Dendritic cell treated with granulocyte-macrophage colony-stimulating factor and Interleukin-4, amounts not matched to agents 40 ng/mL and 50 ng/mL, for 4 days (primary cell): ENCODE results near the gene TRMU.

Experiments used
- H3K27ac Mint-ChIP-seq: one replicate; pipeline ENCODE4 v1.8.0; 2022; ENCODE audit warnings: mild to moderate bottlenecking, mixed read lengths
- H3K27me3 Mint-ChIP-seq: one replicate; pipeline ENCODE4 v1.8.0; 2022; ENCODE audit warnings: mild to moderate bottlenecking, mixed read lengths
- H3K36me3 Mint-ChIP-seq: one replicate; pipeline ENCODE4 v1.8.0; 2022; ENCODE audit warnings: low read depth, mixed read lengths
- H3K4me1 Mint-ChIP-seq: one replicate; pipeline ENCODE4 v1.8.0; 2022; ENCODE audit warnings: low read depth, mixed read lengths
- H3K4me3 Mint-ChIP-seq: one replicate; pipeline ENCODE4 v1.8.0; 2022; ENCODE audit warnings: mild to moderate bottlenecking, moderate library complexity, mixed read lengths
- H3K9me3 Mint-ChIP-seq: one replicate; pipeline ENCODE4 v1.8.0; 2022; ENCODE audit warnings: mixed read lengths
- intact Hi-C: fragments of 100-400 bp; cut with micrococcal nuclease; formaldehyde crosslinking; loops from one replicate; pipeline ENCODE4 v1.15.0; 2022

Gene TRMU

GRCh38 chr22:46352691-46353386, 17.3 kb downstream of the TRMU start:
- Mint-ChIP-seq H3K4me1 (no peaks in the 10 kb centered on the region), H3K27me3 (no peaks in the 10 kb centered on the region), H3K4me3 (no peak overlapping the region), H3K36me3 (peaks cover 100% of the 10 kb centered on the region), H3K27ac (no peak overlapping the region), H3K9me3 (no peaks in the 10 kb centered on the region)
- intact Hi-C loops: no loop called here

GRCh38 chr22:46353483-46354105, 18.1 kb downstream of the TRMU start:
- Mint-ChIP-seq H3K27me3 (no peaks in the 10 kb centered on the region), H3K4me1 (no peaks in the 10 kb centered on the region), H3K4me3 (no peak overlapping the region), H3K36me3 (peaks cover 100% of the 10 kb centered on the region), H3K9me3 (no peaks in the 10 kb centered on the region), H3K27ac (no peak overlapping the region)
- intact Hi-C loops: no loop called here

- H3K4me1 Mint-ChIP-seq: no peaks in the 10 kb centered on the region
- no peak overlapping the region for H3K27ac Mint-ChIP-seq
- intact Hi-C loops: no loop called here
- no peak overlapping the region for H3K4me3 Mint-ChIP-seq
- peaks cover 100% of the 10 kb centered on the region for H3K36me3 Mint-ChIP-seq
- H3K9me3 Mint-ChIP-seq: no peaks in the 10 kb centered on the region
- no peaks in the 10 kb centered on the region for H3K27me3 Mint-ChIP-seq
Measured at GRCh38 chr22:46354176-46354992, 18.9 kb downstream of the TRMU start.

GRCh38 chr22:46354993-46355305, 19.4 kb downstream of the TRMU start:
- Mint-ChIP-seq H3K27ac (no peak overlapping the region), H3K4me3 (no peak overlapping the region), H3K27me3 (no peaks in the 10 kb centered on the region), H3K36me3 (peaks cover 94% of the 10 kb centered on the region), H3K4me1 (no peaks in the 10 kb centered on the region), H3K9me3 (no peaks in the 10 kb centered on the region)
- intact Hi-C loops: no loop called here

- H3K27me3 Mint-ChIP-seq: no peaks in the 10 kb centered on the region
- H3K27ac Mint-ChIP-seq: no peak overlapping the region
- peaks cover 89% of the 10 kb centered on the region for H3K36me3 Mint-ChIP-seq
- H3K4me3 Mint-ChIP-seq: no peak overlapping the region
- intact Hi-C loops: no loop called here
- H3K4me1 Mint-ChIP-seq: no peaks in the 10 kb centered on the region
- H3K9me3 Mint-ChIP-seq: no peaks in the 10 kb centered on the region
Measured at GRCh38 chr22:46355369-46355995, 20.0 kb downstream of the TRMU start.

GRCh38 chr22:46355996-46356471, 20.5 kb downstream of the TRMU start:
- H3K27ac Mint-ChIP-seq: no peak overlapping the region
- H3K9me3 Mint-ChIP-seq: no peaks in the 10 kb centered on the region
- H3K4me1 Mint-ChIP-seq: no peaks in the 10 kb centered on the region
- H3K27me3 Mint-ChIP-seq: no peaks in the 10 kb centered on the region
- intact Hi-C loops: no loop called here
- H3K36me3 Mint-ChIP-seq: peaks cover 83% of the 10 kb centered on the region
- no peak overlapping the region for H3K4me3 Mint-ChIP-seq

GRCh38 chr22:46356496-46357480, 21.3 kb downstream of the TRMU start:
- H3K9me3 Mint-ChIP-seq: no peaks in the 10 kb centered on the region
- H3K4me3 Mint-ChIP-seq: no peak overlapping the region
- intact Hi-C loops: no loop called here
- no peaks in the 10 kb centered on the region for H3K4me1 Mint-ChIP-seq
- peaks cover 76% of the 10 kb centered on the region for H3K36me3 Mint-ChIP-seq
- no peaks in the 10 kb centered on the region for H3K27me3 Mint-ChIP-seq
- H3K27ac Mint-ChIP-seq: no peak overlapping the region

- intact Hi-C loops: no loop called here
- Mint-ChIP-seq H3K36me3 (peaks cover 65% of the 10 kb centered on the region), H3K9me3 (no peaks in the 10 kb centered on the region), H3K27me3 (peaks cover 5% of the 10 kb centered on the region), H3K4me1 (no peaks in the 10 kb centered on the region), H3K27ac (no peak overlapping the region), H3K4me3 (no peak overlapping the region)
Measured at GRCh38 chr22:46357711-46358520, 22.4 kb downstream of the TRMU start.

- Mint-ChIP-seq H3K36me3 (peaks cover 56% of the 10 kb centered on the region), H3K9me3 (no peaks in the 10 kb centered on the region), H3K27ac (no peak overlapping the region), H3K4me3 (no peak overlapping the region), H3K4me1 (no peaks in the 10 kb centered on the region), H3K27me3 (peaks cover 5% of the 10 kb centered on the region)
- intact Hi-C loops: no loop called here
Measured at GRCh38 chr22:46358766-46359165, 23.3 kb downstream of the TRMU start.

GRCh38 chr22:46359362-46359761, 23.8 kb downstream of the TRMU start:
- Mint-ChIP-seq H3K4me1 (no peaks in the 10 kb centered on the region), H3K27me3 (peaks cover 5% of the 10 kb centered on the region), H3K4me3 (no peak overlapping the region), H3K36me3 (peaks cover 50% of the 10 kb centered on the region), H3K9me3 (no peaks in the 10 kb centered on the region), H3K27ac (no peak overlapping the region)
- intact Hi-C loops: no loop called here

- H3K4me1 Mint-ChIP-seq: no peaks in the 10 kb centered on the region
- no peaks in the 10 kb centered on the region for H3K9me3 Mint-ChIP-seq
- no peak overlapping the region for H3K27ac Mint-ChIP-seq
- H3K27me3 Mint-ChIP-seq: peaks cover 5% of the 10 kb centered on the region
- H3K4me3 Mint-ChIP-seq: no peak overlapping the region
- H3K36me3 Mint-ChIP-seq: peaks cover 43% of the 10 kb centered on the region
- intact Hi-C loops: no loop called here
Measured at GRCh38 chr22:46360097-46360496, 24.6 kb downstream of the TRMU start.

- peaks cover 35% of the 10 kb centered on the region for H3K36me3 Mint-ChIP-seq
- H3K4me3 Mint-ChIP-seq: no peak overlapping the region
- no peak overlapping the region for H3K27ac Mint-ChIP-seq
- intact Hi-C loops: no loop called here
- H3K9me3 Mint-ChIP-seq: no peaks in the 10 kb centered on the region
- no peaks in the 10 kb centered on the region for H3K4me1 Mint-ChIP-seq
- peaks cover 5% of the 10 kb centered on the region for H3K27me3 Mint-ChIP-seq
Measured at GRCh38 chr22:46360891-46361290, 25.4 kb downstream of the TRMU start.
